ENCODE measurements around the gene EPB41L4A. TPM values are rescaled to one million over a fixed set of nuclear protein-coding genes. Genes with fewer than 3 reads are reported as not detected.
A peak's percentile ranks its signal among the peaks of the same experiment; 100 is the strongest.

Gene EPB41L4A
- total RNA-seq, 2 donors from 2014 or later = 7.7 to 9.9 TPM

GRCh38 chr5:112388074-112388473 is 31.0 kb downstream of the EPB41L4A start:
- Mint-ChIP-seq H3K27ac (no peak overlapping the region), H3K9me3 (no peaks in the 10 kb centered on the region), H3K27me3 (ENCODE audit: insufficient read depth) (peaks cover 92% of the 10 kb centered on the region), H3K4me3 (no peak overlapping the region), H3K36me3 (ENCODE audit: low read depth) (no peaks in the 10 kb centered on the region), H3K4me1 (peaks cover 25% of the 10 kb centered on the region)
- H3K36me3 ChIP-seq (ENCODE audit: control insufficient read depth, insufficient read depth, low read length) = no peaks in the 10 kb centered on the region
- no peaks in the 10 kb centered on the region for H3K9me3 ChIP-seq (ENCODE audit: control insufficient read depth, low read length)
- no peak overlapping the region for H3K4me3 ChIP-seq (ENCODE audit: low read length)
- no peak overlapping the region for H3K9ac ChIP-seq (ENCODE audit: extremely low read depth, low read length, poor library complexity, severe bottlenecking)
- H3K27ac ChIP-seq (ENCODE audit: low read depth, low read length) = no peak overlapping the region
- no peaks in the 10 kb centered on the region for H3K4me1 ChIP-seq (ENCODE audit: control insufficient read depth, insufficient read depth, low read length)
- peaks cover 5% of the 10 kb centered on the region for H3K27me3 ChIP-seq (ENCODE audit: control insufficient read depth, insufficient read depth, low read length, poor library complexity, severe bottlenecking)
- DNase-seq = no peak
- no peak for TF ChIP-seq CTCF (conservative IDR thresholded peaks at IDR 0.05)
- WGBS, 2 experiments (ENCODE audit: insufficient coverage in 1 of 2, insufficient read length in 1 of 2) = 76 to 90% methylated on average over 2 to 4 of the region's 4 CpGs

GRCh38 chr5:112386766-112387165 is 32.3 kb downstream of the EPB41L4A start:
- H3K4me3 Mint-ChIP-seq = no peak overlapping the region
- no peak overlapping the region for H3K27ac Mint-ChIP-seq
- peaks cover 5% of the 10 kb centered on the region for H3K27me3 ChIP-seq (ENCODE audit: control insufficient read depth, insufficient read depth, low read length, poor library complexity, severe bottlenecking)
- peaks cover 25% of the 10 kb centered on the region for H3K4me1 Mint-ChIP-seq
- H3K9me3 Mint-ChIP-seq = no peaks in the 10 kb centered on the region
- DNase-seq = no peak
- no peaks in the 10 kb centered on the region for H3K36me3 ChIP-seq (ENCODE audit: control insufficient read depth, insufficient read depth, low read length)
- peak; percentile 17 for TF ChIP-seq CTCF (conservative IDR thresholded peaks at IDR 0.05)
- H3K4me3 ChIP-seq (ENCODE audit: low read length) = no peak overlapping the region
- no peaks in the 10 kb centered on the region for H3K4me1 ChIP-seq (ENCODE audit: control insufficient read depth, insufficient read depth, low read length)
- no peaks in the 10 kb centered on the region for H3K9me3 ChIP-seq (ENCODE audit: control insufficient read depth, low read length)
- H3K27ac ChIP-seq (ENCODE audit: low read depth, low read length) = no peak overlapping the region
- 93 to 100% methylated on average over 4 to 5 of the region's 5 CpGs for WGBS, 2 experiments (ENCODE audit: insufficient coverage in 1 of 2, insufficient read length in 1 of 2)
- peaks cover 90% of the 10 kb centered on the region for H3K27me3 Mint-ChIP-seq (ENCODE audit: insufficient read depth)
- no peak overlapping the region for H3K9ac ChIP-seq (ENCODE audit: extremely low read depth, low read length, poor library complexity, severe bottlenecking)
- no peaks in the 10 kb centered on the region for H3K36me3 Mint-ChIP-seq (ENCODE audit: low read depth)

- peaks cover 25% of the 10 kb centered on the region for H3K4me1 Mint-ChIP-seq
Observed at GRCh38 chr5:112385969-112386368, 33.1 kb downstream of the EPB41L4A start.

More at GRCh38 chr5:112385969-112386368, 33.1 kb downstream of the EPB41L4A start:
- no peak overlapping the region for H3K27ac Mint-ChIP-seq
- WGBS, 2 experiments (ENCODE audit: insufficient coverage in 1 of 2, insufficient read length in 1 of 2) = 97 to 100% methylated on average over 1 of the region's 1 CpG
- H3K4me3 Mint-ChIP-seq = no peak overlapping the region
- peaks cover 85% of the 10 kb centered on the region for H3K27me3 Mint-ChIP-seq (ENCODE audit: insufficient read depth)
- TF ChIP-seq CTCF (conservative IDR thresholded peaks at IDR 0.05) = no peak
- H3K9me3 Mint-ChIP-seq = no peaks in the 10 kb centered on the region
- DNase-seq = no peak
- H3K4me3 ChIP-seq (ENCODE audit: low read length) = no peak overlapping the region
- H3K36me3 ChIP-seq (ENCODE audit: control insufficient read depth, insufficient read depth, low read length) = no peaks in the 10 kb centered on the region
- no peak overlapping the region for H3K9ac ChIP-seq (ENCODE audit: extremely low read depth, low read length, poor library complexity, severe bottlenecking)
- H3K9me3 ChIP-seq (ENCODE audit: control insufficient read depth, low read length) = no peaks in the 10 kb centered on the region
- H3K27me3 ChIP-seq (ENCODE audit: control insufficient read depth, insufficient read depth, low read length, poor library complexity, severe bottlenecking) = peaks cover under 1% of the 10 kb centered on the region
- H3K4me1 ChIP-seq (ENCODE audit: control insufficient read depth, insufficient read depth, low read length) = no peaks in the 10 kb centered on the region
- H3K36me3 Mint-ChIP-seq (ENCODE audit: low read depth) = no peaks in the 10 kb centered on the region
- H3K27ac ChIP-seq (ENCODE audit: low read depth, low read length) = no peak overlapping the region

Measured in endodermal cell (in vitro differentiated cells).